ENCODE measurements around the gene PLEKHM1.

The PLEKHM1 gene

DNA sequence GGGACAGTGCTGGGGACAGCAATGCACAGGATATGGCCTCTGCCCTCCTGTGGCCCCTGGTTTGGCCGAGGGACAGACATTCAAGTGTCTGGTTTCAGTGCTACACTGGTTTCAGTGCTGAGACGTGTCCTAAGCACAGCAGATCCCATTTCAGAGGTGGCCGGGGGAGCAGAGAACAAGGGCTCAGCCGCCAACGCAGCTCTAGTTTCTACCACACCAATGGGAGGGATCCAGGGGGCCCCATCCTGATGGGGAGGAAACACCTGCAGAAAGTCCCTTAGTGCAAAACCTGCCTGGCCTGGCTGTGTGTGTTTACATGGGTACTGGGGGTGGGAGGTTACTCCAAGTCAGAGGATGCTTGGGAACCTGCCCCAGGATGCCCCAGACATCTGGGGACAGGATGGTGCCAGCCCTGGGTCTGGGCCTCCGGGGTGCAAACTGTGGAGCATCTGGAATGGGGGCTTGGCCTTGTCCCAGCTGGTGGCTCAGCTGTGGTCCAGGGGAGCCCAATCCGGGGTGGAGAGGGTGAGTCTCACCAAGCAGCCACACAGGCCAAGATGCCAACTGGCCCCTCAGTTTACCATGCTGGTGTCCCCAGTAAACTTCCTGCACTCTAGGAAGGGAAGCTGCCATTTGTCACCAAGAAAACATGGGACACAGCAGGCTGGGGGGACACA, 49.5 kb downstream of the PLEKHM1 start:
- peak; percentile 38 for DNase-seq

- DNase-seq: peak; percentile 45
Measured at GRCh38 chr17:45440161-45440778, 50.3 kb downstream of the PLEKHM1 start.

GRCh38 chr17:45438931-45439610, 51.5 kb downstream of the PLEKHM1 start:
- DNase-seq: peak; percentile 30

DNA sequence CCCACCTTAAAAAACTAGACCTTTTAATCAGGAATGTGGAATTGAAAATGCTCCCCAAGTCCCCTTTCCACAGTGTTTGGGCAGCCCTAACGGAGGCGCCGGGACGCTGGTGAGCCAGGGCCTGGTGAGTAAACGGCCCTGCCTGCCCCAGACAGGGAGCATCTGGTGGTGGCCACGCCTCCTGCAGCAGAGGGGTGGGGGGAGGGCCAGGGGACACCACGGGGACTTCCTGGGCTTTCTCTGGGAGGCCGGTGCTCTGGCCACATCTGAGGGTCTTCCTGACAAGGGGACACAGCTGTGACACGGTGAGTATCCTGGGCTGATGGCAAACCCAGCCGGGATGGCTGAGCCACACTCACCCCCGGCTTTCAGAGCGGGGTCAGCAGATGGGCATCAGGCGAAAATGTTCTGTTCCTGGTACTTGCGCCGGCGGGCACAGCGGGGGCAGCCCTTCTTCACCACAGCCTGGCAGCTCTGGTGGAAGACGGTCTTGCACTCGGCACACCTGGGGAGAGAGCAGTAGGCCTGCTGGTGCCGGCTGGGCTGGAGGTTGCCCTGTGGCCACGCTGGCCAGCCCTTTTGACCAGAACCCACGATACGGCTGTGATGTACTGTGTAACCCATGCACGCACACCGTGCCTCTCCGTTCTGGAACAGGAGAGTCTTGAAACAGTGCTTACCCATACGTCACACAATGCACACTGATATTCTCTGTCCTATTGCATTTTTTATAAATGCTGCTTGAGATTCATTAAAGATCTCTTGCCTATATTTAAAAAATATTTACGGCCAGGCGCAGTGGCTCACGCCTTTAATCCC, 52.8 kb downstream of the PLEKHM1 start:
- DNase-seq: peak; percentile 33

GRCh38 chr17:45436625-45437464, 53.7 kb downstream of the PLEKHM1 start:
- DNase-seq: peak; percentile 26

- DNase-seq: peak; percentile 28
Measured at GRCh38 chr17:45436161-45436560, 54.4 kb downstream of the PLEKHM1 start.

GRCh38 chr17:45435481-45435880, 55.0 kb downstream of the PLEKHM1 start:
- peak; percentile 4 for DNase-seq

- DNase-seq: peak; percentile 40
Measured at GRCh38 chr17:45433159-45433535, 57.4 kb downstream of the PLEKHM1 start.

DNA sequence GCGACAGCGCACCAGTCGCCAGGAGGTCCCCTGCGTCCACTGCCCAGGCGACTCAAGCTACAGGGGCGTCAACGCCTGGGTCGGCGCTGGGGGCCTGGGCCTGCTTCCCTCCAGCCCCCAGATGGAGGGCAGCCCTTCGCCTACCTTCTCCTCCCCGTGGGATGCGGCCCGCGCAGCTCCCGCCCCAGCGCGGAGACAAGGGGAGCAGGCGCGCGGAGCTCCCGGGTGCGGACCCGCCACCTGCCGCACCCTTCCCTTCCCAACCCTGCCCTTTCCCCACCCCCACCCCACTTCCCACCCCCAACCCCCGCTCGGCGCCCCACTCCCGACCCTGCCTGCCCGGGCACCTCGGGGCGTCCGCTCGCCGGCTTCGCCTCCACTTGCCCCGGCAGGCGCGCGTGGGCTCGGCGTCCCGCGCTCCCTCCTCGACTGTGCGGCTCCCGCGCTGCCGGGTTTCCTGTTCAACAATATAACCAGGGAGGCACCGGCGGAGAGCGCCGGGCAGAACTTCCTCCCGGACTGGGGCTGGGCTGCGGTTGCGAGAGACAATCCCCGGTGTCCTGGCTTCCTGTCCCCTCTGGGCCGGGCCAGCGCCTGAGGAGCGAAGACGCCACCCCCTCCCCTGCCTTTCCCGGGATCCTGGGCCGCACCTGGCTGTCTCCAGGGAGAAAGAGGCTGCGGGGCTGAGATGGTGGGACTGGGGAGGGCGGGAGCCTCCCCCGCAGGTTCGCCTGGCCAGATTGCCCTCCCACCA, 57.9 kb downstream of the PLEKHM1 start, which contains the start of gene ARHGAP27:
ARHGAP27 (minus strand) TSS at position 466 of the 754 bp plus-strand sequence. CDS start 2,591 bp downstream, outside the sequence.
- DNase-seq: peak; percentile 52

DNA sequence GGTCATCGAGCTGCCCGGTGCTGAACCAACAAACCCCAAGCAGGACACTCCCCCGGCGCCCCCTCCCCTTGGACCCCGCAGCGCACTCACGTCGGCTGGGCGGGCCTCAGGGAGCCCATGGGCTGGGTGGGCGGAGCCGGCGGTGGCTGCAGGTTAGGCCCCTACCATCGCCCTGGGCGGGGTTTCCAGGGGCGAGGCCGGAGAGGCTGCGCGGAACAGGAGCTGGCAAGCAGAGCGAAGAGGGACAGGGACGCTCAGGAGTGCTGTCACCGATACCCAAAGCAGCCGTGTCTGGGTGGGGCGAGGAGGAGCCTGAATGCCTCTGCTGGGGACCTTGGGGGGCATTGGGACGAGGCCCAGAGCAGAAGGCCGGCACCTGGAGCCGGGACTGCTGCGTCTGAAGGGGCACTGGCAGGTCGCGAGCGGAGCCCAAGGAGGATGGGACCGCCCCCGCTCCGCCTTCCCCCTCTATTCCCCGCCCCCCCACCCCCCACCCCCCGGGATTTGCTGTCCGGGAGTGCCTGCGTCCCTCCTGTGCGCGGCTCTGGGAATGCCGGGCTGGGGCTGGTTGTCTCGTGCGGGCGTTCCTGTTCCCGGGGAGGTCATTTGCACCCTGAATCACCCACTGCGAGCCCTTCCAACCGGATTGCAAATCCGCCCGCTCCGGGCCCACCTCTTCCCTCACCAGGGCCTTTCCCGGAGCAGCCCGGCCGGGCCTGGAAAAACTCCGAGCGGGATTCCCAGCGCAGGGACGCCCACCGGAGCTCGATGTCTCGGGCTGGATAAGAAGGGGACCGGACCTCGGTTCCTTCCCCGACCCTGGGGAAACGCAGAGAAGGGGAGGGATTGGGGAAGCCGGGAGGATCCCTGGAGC, 58.8 kb downstream of the PLEKHM1 start:
- DNase-seq: no peak

DNA sequence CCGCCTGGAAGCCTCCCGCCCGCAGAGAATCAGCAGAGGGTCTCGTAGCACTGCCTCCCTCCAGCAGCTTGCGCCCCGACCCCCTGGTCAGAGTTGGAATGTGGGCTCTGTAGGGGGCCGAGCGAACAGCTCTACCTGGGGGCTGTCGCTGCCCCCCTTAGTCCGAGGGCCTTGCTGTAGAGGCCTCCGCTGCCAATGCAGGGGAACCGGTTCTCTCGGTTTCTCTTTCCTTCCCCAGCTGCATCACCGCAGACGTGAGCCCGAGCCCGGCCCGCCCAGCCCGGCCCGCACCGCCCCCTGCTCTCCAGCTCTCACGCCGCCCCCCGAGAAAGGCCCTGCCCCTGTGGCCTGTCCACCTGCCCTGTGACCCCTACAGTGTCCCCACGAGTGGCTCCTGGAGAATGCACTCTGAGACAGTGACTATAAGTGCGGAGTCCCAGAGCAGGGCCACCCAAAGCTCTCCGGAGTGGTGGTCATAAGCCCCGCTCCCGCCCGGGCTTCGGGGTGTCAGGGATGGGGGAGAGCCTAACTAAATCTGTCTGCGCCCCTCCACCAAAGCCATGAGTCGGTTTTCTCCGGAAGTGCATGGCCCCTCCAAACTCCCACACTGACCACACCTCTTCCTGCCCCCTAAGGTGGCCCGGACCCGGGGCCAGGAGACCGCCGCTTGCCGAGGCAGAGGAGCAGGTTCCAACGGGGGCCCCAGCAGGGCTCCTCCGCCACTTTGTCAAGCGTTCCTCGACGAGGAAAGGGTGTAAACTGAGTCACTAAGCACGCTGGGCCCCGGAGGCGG, 59.6 kb downstream of the PLEKHM1 start:
- no peak for DNase-seq

- DNase-seq: no peak
Measured at GRCh38 chr17:45430006-45430737, 60.3 kb downstream of the PLEKHM1 start.

DNA sequence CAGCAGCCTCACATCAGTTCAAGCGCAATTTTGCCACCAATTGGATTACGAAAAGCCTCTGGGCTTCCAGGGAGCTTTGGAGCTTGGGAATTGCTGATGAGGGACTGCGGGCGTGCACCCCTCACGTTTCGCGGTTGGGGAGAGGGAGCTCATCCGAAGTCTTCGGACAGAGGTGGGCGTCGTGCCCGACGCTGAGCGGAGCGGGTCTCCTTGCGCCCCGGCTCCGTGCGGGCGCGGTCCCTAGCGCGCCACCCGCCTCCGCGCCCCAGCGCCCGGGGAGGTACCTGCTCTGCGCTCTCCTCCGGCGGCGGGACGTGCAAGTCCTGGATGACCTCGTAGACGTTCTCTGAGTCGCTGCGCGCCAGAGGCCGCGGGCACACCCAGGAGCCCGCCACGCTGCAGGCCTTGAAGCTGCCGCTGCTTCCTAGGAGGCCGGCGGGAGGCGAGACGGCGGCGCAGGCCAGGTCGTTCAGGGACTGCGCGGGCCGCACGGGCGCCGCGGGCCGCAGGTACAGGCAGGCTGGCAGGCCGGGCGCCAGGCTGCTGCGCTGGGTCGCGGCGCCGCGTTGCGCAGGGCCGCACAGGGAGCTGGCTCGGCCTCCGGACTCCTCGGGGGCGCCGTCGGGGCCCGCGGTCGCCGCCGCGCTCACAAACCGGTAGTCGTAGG, 61.0 kb downstream of the PLEKHM1 start:
- DNase-seq: peak; percentile 32

DNA sequence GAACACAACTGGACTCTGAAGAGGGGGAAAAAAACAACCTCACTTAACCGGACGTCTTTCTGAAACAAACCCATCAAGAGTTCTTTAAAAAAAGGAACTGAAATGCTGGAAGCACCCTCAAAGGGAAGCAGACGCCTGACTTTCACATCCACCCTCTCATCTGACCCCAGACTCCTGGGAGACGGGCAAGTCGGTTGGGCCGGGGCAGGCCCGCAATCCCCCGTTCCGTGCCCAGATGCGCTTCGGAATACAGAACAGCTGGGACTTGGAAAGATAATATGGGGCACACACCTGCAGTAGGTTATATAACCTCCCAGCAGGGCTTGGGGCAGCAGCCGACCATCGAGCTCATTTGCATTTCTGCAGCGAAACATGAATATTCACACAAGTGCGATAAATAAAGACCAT, 61.6 kb downstream of the PLEKHM1 start:
- no peak for DNase-seq

- peak; percentile 82 for DNase-seq
Measured at GRCh38 chr17:45428050-45428617, 62.4 kb downstream of the PLEKHM1 start.

DNA sequence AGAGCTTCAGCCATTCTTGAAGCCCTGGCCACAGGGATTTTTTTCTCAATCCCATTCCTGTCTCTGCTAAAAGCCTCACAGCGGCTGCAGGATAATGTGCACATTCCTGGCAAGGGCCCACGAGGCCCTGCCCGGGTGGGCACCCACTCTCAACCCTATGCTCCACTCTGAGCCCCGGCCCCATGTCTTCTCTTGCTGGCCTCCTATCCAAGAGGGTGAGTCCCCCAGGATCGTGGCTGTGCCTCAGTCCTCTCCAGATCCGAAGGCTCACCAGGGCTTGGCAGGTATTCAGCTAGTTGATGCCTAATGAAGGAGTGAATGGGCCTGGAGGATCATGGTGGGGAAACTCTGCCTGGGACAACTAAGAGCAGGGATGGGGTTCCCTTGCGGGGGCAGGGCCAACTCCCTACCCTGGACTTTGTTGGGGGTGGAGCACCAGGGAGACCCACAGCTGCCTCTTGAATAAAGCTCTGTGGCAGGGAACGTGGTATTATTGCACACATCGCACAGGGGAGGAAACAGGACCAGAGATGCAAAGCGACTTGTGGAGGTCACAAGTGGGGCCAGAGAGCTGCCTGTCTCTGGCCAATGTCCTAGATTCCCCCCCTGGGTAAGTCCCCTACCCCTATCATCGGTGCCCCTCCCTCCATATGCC, 63.2 kb downstream of the PLEKHM1 start:
- DNase-seq: no peak

DNA sequence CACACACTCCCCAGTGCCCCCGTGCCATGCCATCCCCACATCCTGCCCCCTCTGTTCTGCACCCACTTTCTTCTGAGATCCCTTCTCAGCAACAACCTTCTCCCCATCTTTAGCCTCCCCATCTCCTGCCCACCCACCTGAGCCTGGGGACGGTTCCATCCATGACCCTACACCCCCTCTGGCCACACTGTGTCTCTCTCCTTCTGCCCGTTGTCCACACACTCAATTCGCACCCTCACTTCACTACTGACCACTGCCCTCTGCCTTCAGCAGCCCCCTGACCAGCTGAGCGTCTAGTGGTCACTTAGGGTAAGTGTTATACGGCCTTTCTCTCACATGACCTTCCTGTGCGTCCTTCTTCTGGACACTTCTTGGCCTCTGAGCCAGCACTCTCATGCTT, 64.0 kb downstream of the PLEKHM1 start:
- no peak for DNase-seq
